ENCODE measurements around the gene CDK19. TPM values are rescaled to one million over a fixed set of nuclear protein-coding genes. Genes with fewer than 3 reads are reported as not detected.

CDK19 gene
- polyA plus RNA-seq, 1 of the 3 experiments (the other 2 are of a cell fraction) = 6.5 TPM

GRCh38 chr6:110596354-110596753, 218.9 kb downstream of the CDK19 start (continued):
- TF ChIP-seq TEAD4 (IDR thresholded peaks at IDR 0.05; ENCODE audit: borderline replicate concordance, insufficient read depth) (no peak), FOXM1 (IDR thresholded peaks at IDR 0.05; ENCODE audit: low read depth) (no peak), NRF1 (IDR thresholded peaks at IDR 0.05; ENCODE audit: low read depth, low read length) (no peak), SMC3 (IDR thresholded peaks at IDR 0.05; ENCODE audit: low read depth, low read length) (no peak), MEF2A (IDR thresholded peaks at IDR 0.05; ENCODE audit: borderline replicate concordance, low read depth) (no peak)

- Histone ChIP-seq H3K79me2 (ENCODE audit: insufficient read depth) (no peaks in the 10 kb centered on the region), H3K9me2 (no peaks in the 10 kb centered on the region), H3K9me3 (no peaks in the 10 kb centered on the region), H3K27ac (ENCODE audit: low read depth in 2 of 2, low read length in 1 of 2) (no peak overlapping the region), H3K4me3 (ENCODE audit: low read depth in 2 of 2, low read length in 1 of 2) (no peak overlapping the region), H3K4me1 (ENCODE audit: control insufficient read depth in 1 of 2, insufficient read depth in 2 of 2, low read depth in 1 of 2, low read length in 1 of 2) (no peaks in the 10 kb centered on the region), H4K20me1 (ENCODE audit: insufficient read depth) (no peaks in the 10 kb centered on the region), H3K27me3 (ENCODE audit: insufficient read depth) (no peaks in the 10 kb centered on the region), H3K9ac (no peak overlapping the region), H3F3A (replicated peaks; ENCODE audit: insufficient read depth) (no peaks in the 10 kb centered on the region), H3K36me3 (replicated peaks in 1 of 2; ENCODE audit: control insufficient read depth in 1 of 2, insufficient read depth in 2 of 2, low read length in 1 of 2) (no peaks in the 10 kb centered on the region), H2AFZ (ENCODE audit: low read depth) (no peak overlapping the region), H3K4me2 (no peak overlapping the region)
- WGBS (ENCODE audit: low lambda C conversion rate) = 91% methylated on average over 2 of the region's 2 CpGs
- POLR2A ChIA-PET = no interaction called here
- no peak for DNase-seq
- CTCF ChIA-PET = interaction anchor here (1.7 kb wide), 1 partner anchor 9 kb away, joined by 4 read pairs; no protein-coding TSS in a partner anchor
- TF ChIP-seq NFIC (IDR thresholded peaks at IDR 0.05; ENCODE audit: borderline replicate concordance) (no peak), FOXM1 (IDR thresholded peaks at IDR 0.05; ENCODE audit: low read depth) (no peak), FOSL2 (IDR thresholded peaks at IDR 0.05; ENCODE audit: borderline replicate concordance, low read depth) (no peak), SMC3 (IDR thresholded peaks at IDR 0.05; ENCODE audit: low read depth, low read length) (no peak), CTCF (IDR thresholded peaks at IDR 0.05) (no peak), FOXJ3 (CRISPR knock-in tag; IDR thresholded peaks at IDR 0.05) (no peak), MXI1 (IDR thresholded peaks at IDR 0.05; ENCODE audit: low read depth, low read length) (no peak), TAF1 (IDR thresholded peaks at IDR 0.05; ENCODE audit: borderline replicate concordance, low read depth, low read length) (no peak), EP300 (IDR thresholded peaks at IDR 0.05; ENCODE audit: borderline replicate concordance in 1 of 2, low read depth in 1 of 2, low read length in 1 of 2) (no peak), CHD2 (IDR thresholded peaks at IDR 0.05; ENCODE audit: low read length, partially characterized antibody) (no peak), RCOR1 (IDR thresholded peaks at IDR 0.05; ENCODE audit: low read length) (no peak), TCF12 (IDR thresholded peaks at IDR 0.05) (no peak), EZH2phosphoT487 (IDR thresholded peaks at IDR 0.05; ENCODE audit: borderline replicate concordance, low read depth) (no peak), MAX (IDR thresholded peaks at IDR 0.05; ENCODE audit: low read depth) (no peak), IRF3 (IDR thresholded peaks at IDR 0.05; ENCODE audit: low read depth, low read length) (no peak)
These were observed 220.2 kb downstream of the CDK19 start for GRCh38 chr6:110595112-110595511.

All from SK-N-SH (cell line).